Neural cell (in vitro differentiated cells): Measurements from ENCODE around the gene MRPL52. TPM values are rescaled to one million over a fixed set of nuclear protein-coding genes. Genes with fewer than 3 reads are reported as not detected.

Experiments
- H2AFZ ChIP-seq: fragments of 200-600, 300-800 bp; sonication (generic), shearing (Covaris generic); 2 replicates; pipeline ENCODE4 v1.6.0; 2014; ENCODE audit warnings: low read depth, mild to moderate bottlenecking, antibody characterized with exemption, low read length, moderate library complexity
- H3F3A ChIP-seq: fragments of 200-600 bp; shearing (Covaris generic); 2 replicates; pipeline ENCODE4 v1.6.1; 2016; ENCODE audit warnings: mild to moderate bottlenecking, moderate library complexity, mixed read lengths, antibody characterized with exemption, low read length; ENCODE audit not compliant: insufficient read depth, poor library complexity, severe bottlenecking
- H3K27ac ChIP-seq: fragments of 200-600, 300-800 bp; sonication (generic), shearing (Covaris generic); 2 replicates; pipeline ENCODE4 v1.5.1; 2014; ENCODE audit warnings: mild to moderate bottlenecking, low read length, moderate library complexity
- H3K27me3 ChIP-seq: fragments of 300-800, 200-600 bp; sonication (generic), shearing (Covaris generic); 2 replicates; pipeline ENCODE4 v1.6.0; 2014; ENCODE audit warnings: mild to moderate bottlenecking, low read depth, low read length, moderate library complexity; ENCODE audit not compliant: insufficient read depth
- H3K36me3 ChIP-seq: fragments of 300-800, 200-600 bp; sonication (generic), shearing (Covaris generic); 2 replicates; pipeline ENCODE4 v1.5.1; 2014; ENCODE audit warnings: mild to moderate bottlenecking, antibody characterized with exemption, low read length, moderate library complexity; ENCODE audit not compliant: insufficient read depth
- H3K4me2 ChIP-seq: fragments of 300-800, 200-600 bp; sonication (generic), shearing (Covaris generic); 2 replicates; pipeline ENCODE4 v1.6.0; 2014; ENCODE audit warnings: mild to moderate bottlenecking, low read length
- H3K4me3 ChIP-seq: fragments of 300-800, 200-600 bp; sonication (generic), shearing (Covaris generic); 2 replicates; pipeline ENCODE4 v1.5.1; 2014; ENCODE audit warnings: mild to moderate bottlenecking, low read length, moderate library complexity
- H3K79me2 ChIP-seq: fragments of 200-600 bp; shearing (Covaris generic); replicated peaks from 2 replicates; pipeline ENCODE4 v1.6.0; 2014; ENCODE audit warnings: mild to moderate bottlenecking, low read length, moderate library complexity; ENCODE audit not compliant: insufficient read depth
- H3K9ac ChIP-seq: fragments of 300-800, 200-600 bp; sonication (generic), shearing (Covaris generic); 2 replicates; pipeline ENCODE4 v1.6.1; 2016; ENCODE audit warnings: mild to moderate bottlenecking, low read length, mixed read lengths
- H3K9me2 ChIP-seq: fragments of 200-600 bp; shearing (Covaris generic); 2 replicates; pipeline ENCODE4 v1.6.1; 2016; ENCODE audit warnings: mild to moderate bottlenecking, low read length, mixed read lengths; ENCODE audit not compliant: insufficient read depth
- H3K9me3 ChIP-seq: fragments of 200-600, 300-800 bp; sonication (generic), shearing (Covaris generic); 2 replicates; pipeline ENCODE4 v1.6.1; 2016; ENCODE audit warnings: mild to moderate bottlenecking, mixed run types, low read length, moderate library complexity, mixed read lengths
- H4K20me1 ChIP-seq: fragments of 200-600 bp; shearing (Covaris generic); 2 replicates; pipeline ENCODE4 v1.6.1; 2016; ENCODE audit warnings: mild to moderate bottlenecking, mixed run types; ENCODE audit not compliant: insufficient read depth
- CTCF ChIP-seq: fragments of 450-650 bp; IDR thresholded peaks from 2 replicates; pipeline ENCODE4 v1.5.1; 2014; ENCODE audit warnings: antibody characterized with exemption, mild to moderate bottlenecking, moderate library complexity; ENCODE audit not compliant: poor library complexity, severe bottlenecking
- EP300 ChIP-seq: fragments of 450-650 bp; conservative IDR thresholded peaks from 2 replicates; pipeline ENCODE4 v1.6.1; 2014; ENCODE audit warnings: antibody characterized with exemption, mild to moderate bottlenecking, moderate library complexity; ENCODE audit not compliant: poor library complexity, severe bottlenecking
- EZH2 ChIP-seq: fragments of 200-600, 300-800 bp; shearing (Covaris generic), sonication (generic); IDR thresholded peaks from 2 replicates; pipeline ENCODE4 v1.6.1; 2014; ENCODE audit warnings: antibody characterized with exemption, low read length, borderline replicate concordance, mild to moderate bottlenecking; ENCODE audit not compliant: insufficient read depth, poor library complexity, severe bottlenecking
- MXI1 ChIP-seq: fragments of 450-650 bp; conservative IDR thresholded peaks from 2 replicates; pipeline ENCODE4 v1.6.1; 2014; ENCODE audit warnings: antibody characterized with exemption, mild to moderate bottlenecking; ENCODE audit not compliant: poor library complexity, severe bottlenecking
- POLR2AphosphoS5 ChIP-seq: IDR thresholded peaks from 2 replicates; pipeline ENCODE4 v1.6.1; 2012
- RAD21 ChIP-seq: fragments of 450-650 bp; conservative IDR thresholded peaks from 2 replicates; pipeline ENCODE4 v1.6.1; 2014; ENCODE audit warnings: antibody characterized with exemption, mild to moderate bottlenecking, moderate library complexity
- REST ChIP-seq: IDR thresholded peaks from 2 replicates; pipeline ENCODE4 v1.6.1; 2012; ENCODE audit warnings: borderline replicate concordance
- SMC3 ChIP-seq: fragments of 450-650 bp; conservative IDR thresholded peaks from 2 replicates; pipeline ENCODE4 v1.6.1; 2014; ENCODE audit warnings: antibody characterized with exemption, mild to moderate bottlenecking, moderate library complexity; ENCODE audit not compliant: poor library complexity
- TAF1 ChIP-seq: IDR thresholded peaks from 2 replicates; pipeline ENCODE4 v1.6.1; 2012; ENCODE audit warnings: low read depth
- polyA plus RNA-seq: library from polyadenylated mRNA; depleted of rRNA; stranded (reverse); fragments of >200 nt; gene quantifications from 2 replicates; pipeline ENCODE4 v1.2.3, GENCODE V29; 2014

MRPL52 gene
- polyA plus RNA-seq, 1 donor from 2014 or later, result 161 TPM

- H3K4me3 ChIP-seq, result no peak overlapping the region
- H3K36me3 ChIP-seq, result no peaks in the 10 kb centered on the region
- no peaks in the 10 kb centered on the region for H4K20me1 ChIP-seq
- H3F3A ChIP-seq, result no peaks in the 10 kb centered on the region
- H3K27ac ChIP-seq, result no peak overlapping the region
- no peaks in the 10 kb centered on the region for H3K9me3 ChIP-seq
- H3K4me2 ChIP-seq, result no peak overlapping the region
- H3K27me3 ChIP-seq, result no peaks in the 10 kb centered on the region
- H3K9me2 ChIP-seq, result no peaks in the 10 kb centered on the region
- H3K9ac ChIP-seq, result no peak overlapping the region
- no peak for TF ChIP-seq POLR2AphosphoS5
- TF ChIP-seq TAF1, result no peak
- no peak for TF ChIP-seq EP300
- no peak for TF ChIP-seq EZH2
- TF ChIP-seq MXI1, result no peak
- no peak for TF ChIP-seq REST
- TF ChIP-seq RAD21, result no peak
- H2AFZ ChIP-seq, result no peak overlapping the region
- no peaks in the 10 kb centered on the region for H3K79me2 ChIP-seq
Measured at GRCh38 chr14:22798528-22798927, 31.2 kb upstream of the MRPL52 start.

GRCh38 chr14:22800346-22800745 is 29.3 kb upstream of the MRPL52 start:
- Histone ChIP-seq H3K79me2 (no peaks in the 10 kb centered on the region), H3K4me2 (no peak overlapping the region), H3K9ac (no peak overlapping the region), H3K27ac (no peak overlapping the region), H2AFZ (no peak overlapping the region), H3F3A (no peaks in the 10 kb centered on the region), H3K9me2 (no peaks in the 10 kb centered on the region), H3K9me3 (no peaks in the 10 kb centered on the region), H3K27me3 (no peaks in the 10 kb centered on the region), H3K36me3 (no peaks in the 10 kb centered on the region), H3K4me3 (no peak overlapping the region), H4K20me1 (no peaks in the 10 kb centered on the region)
- TF ChIP-seq SMC3 (no peak), MXI1 (no peak), REST (no peak), POLR2AphosphoS5 (no peak), TAF1 (no peak), RAD21 (no peak), EZH2 (no peak), CTCF (no peak), EP300 (no peak)
